ENCODE data around the gene PNMA1.

Gene PNMA1

DNA sequence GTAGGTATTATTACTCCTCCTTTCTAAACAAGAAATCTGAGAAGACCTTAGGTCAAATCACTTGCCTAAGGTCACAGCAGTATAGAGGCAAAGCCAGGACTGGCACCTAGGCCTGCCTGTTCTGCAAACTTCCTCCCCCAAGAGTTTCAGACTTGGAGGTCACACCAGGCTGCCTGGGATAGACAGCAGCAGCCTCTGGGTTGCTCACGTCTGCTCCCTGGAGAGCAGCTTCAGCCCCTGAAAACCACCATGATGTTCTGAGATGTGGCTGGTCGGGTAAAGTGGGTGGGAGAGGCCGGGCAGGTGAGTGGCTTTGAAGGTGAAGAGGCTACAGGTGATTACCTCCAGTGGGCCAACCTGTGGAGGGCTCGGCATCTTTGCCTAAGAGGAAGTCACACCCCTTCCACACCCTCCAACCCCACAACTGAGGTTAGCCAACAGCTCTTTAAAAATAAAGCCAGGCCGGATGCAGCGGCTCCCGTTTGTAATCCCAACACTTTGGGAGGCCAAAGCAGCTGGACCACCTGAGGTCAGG, 37.0 kb upstream of the PNMA1 start:
- no peak for DNase-seq (ENCODE audit: low spot score)

DNA sequence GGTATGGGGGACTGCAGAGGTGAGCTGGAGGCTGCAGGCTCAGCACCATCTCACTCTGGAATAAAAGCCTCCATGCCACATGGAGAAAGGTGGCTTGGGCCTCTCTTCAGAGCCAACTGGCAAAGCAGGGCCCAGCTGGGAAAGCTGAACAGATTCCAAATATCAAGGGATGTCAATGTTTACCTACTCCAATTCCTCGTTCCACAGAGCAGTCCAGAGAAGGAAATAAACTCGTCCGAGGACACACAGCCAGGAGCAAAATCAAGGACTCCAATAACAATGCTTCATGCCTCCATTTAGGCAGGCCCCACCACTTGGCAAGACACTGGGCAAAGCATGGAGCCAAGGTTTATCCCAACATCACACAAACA, 36.3 kb upstream of the PNMA1 start:
- no peak for DNase-seq (ENCODE audit: low spot score)

DNA sequence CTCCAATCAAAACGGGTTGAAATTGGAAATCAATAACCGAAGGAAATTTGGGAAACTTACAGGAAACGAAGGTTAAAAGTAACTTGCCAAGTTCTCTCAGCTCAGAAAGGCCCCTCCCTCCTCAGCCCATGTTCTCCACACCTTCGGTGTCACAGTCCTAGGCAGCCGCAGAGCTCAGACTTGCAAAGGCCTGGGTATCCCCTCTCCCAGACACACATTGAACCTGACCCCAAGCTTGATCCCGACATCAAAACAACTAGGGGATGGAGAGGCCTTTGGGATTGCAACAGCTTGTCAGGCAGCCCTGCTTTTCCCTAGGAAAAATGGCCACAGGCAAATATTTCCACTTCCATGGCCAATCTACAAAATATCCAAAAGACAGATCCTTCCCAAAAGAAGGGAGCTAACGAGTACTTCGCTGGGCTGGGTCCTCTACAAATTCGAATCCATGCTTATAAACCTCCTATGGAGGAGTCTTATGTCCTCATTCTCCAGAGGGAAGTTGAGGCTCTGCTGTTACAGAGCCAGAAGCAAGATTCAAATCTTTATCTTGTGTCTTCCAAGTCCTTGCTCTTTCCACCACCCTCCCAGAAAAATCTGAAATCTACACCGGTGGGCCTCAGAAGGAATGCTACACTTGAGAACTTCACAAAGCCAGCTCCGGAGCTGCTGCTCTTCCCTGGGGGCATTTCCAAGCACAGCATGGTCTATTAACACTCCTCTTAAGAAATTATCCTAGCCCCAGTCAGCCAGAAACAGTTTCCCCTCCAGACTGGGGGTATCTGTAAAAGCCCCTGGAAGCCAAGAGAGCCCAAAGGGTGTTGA, 35.7 kb upstream of the PNMA1 start:
- DNase-seq (ENCODE audit: low spot score) = no peak

DNA sequence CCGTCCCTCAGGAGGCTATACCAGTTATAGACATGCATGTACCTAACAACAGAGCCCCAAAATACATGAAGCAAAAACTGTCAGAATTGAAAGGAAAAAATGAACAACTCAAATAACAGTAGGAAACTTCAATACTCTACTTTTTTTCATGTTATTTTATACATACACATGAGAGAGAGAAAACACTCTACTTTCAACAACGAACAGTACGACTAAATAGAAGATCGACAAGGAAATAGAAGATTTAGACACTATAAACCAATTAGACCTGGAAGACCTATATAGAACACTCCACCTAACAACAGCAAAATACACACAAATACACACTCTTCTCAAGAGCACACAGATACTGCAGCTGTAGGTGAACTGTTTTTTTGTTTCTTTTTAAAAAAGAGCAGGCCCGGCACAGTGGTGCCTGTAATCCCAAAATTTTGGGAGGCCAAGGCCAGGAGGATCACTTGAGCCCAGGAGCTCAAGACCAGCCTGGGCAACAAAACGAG, 34.7 kb upstream of the PNMA1 start:
- no peak for DNase-seq (ENCODE audit: low spot score)

DNA sequence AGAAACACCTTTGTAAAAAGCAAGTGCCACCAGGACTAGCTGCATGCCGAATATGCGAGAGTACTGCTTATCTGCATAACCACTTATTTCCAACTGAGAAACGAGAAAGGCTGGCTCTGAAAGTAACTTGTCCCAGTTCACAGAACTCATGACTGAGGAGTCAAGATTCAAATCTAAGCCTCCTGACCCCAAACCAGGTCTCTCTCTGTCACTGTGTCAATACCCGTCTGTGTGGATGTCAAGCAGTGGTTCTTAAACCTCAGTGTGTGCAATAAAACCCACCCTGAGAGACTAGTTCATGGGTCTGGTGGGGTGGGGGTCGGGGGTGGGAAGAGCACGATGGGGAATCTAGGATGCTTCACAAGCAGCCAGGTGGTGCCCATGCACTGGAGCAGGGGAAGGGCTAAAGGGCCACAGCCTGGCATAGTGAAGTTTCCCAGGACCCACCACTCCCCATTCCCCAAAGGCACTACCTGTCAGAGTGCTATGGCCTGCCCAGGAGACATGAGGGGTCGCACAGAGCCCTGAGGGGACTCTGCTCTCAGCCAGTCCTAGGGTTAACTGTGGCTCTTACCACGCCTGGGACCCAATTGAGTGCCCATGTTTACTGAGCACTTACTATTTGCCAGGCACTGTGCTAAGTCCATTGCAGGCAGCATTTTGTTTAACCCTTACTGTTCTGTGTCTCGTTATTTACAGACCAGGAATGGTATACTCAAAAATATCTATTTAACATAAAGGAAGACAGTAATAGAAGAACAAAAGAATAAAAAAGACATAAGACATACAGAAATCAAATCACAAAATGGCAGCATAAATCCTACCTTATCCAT, 33.4 kb upstream of the PNMA1 start:
- no peak for DNase-seq (ENCODE audit: low spot score)

DNA sequence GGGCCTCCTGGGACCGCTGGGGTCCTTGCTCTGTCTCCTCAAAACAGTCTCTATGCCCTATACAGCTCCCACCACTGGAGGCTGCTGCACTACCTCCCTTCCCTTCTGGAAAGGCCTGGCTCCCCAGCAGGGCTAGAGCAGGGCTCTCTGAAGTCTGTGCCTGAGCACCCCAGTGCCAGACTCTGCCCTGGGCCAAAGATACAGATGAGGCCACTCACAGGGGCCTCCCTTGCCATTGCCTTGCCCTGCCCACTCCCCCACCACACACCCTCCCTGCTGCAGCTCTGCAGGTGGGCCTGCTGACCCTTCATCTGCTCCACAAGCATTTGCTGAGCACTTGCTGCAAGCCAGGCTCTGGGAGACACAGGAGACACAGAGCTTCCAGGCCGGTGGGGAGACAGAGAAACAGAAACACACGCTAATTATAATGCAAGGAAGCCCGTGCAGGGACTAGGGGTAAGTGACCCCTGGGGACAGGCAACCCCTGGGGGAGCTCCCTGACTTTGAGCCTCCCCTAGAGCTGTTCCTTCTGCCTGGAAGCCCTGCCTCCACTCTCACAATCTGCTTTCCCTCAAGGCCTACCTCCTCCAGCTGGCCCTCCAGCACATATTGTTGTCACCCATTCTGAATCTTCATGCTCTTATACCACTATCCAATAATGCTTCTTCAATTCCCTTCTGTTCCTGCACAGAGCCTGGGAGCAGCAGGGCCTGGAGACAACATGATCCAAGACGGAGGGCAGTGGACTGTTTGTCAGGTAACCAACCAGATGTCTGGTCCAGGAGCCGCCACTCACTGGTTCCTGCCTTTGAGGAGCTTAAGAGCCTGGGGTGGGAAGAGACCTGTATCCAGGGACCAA, 32.6 kb upstream of the PNMA1 start:
- DNase-seq (ENCODE audit: low spot score) = no peak

DNA sequence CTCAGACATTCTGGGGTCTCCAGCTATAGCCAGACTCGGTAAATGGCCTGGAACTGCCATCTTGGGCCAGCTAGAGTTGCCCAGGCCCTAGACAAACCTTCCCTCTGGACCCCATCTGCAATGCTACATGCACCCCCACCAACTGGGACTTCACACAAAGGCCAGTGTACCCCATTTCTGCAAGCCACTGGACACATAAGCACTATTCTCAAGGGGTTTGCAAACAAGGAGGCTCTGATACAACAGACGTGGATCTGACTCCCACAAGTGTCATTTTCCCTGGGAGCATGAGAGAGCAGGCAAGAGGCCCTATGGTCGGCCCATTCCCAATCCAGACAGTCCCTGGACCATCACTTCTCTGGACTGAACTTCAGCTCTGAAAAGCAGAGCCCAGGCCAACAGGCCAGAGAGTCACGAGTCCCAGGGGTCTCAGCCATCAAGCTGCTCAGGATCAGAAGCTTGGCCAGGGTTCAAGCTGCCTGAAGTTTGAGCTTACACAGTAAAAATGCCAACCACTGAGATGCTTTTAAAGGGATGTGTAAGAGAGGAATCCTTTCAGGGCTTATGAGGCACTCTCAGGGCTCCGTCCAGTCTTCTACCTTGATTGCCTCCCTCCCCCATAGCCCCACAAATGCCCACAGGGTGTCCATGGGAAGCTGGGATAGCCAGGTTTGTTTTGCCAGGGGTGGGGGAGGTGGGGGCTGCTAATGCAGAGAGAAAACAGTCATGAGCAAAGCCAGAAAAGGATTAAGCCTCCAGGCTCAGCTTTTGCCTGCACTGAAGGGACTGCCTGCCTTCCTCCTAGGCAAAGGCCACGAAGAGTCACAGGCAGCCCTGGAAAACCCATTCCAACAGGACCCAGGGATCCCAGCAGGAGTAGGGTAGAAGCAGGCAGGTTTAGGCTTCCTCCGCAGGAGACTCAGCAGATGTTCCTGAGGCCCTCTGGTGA, 31.7 kb upstream of the PNMA1 start:
- no peak for DNase-seq (ENCODE audit: low spot score)

DNA sequence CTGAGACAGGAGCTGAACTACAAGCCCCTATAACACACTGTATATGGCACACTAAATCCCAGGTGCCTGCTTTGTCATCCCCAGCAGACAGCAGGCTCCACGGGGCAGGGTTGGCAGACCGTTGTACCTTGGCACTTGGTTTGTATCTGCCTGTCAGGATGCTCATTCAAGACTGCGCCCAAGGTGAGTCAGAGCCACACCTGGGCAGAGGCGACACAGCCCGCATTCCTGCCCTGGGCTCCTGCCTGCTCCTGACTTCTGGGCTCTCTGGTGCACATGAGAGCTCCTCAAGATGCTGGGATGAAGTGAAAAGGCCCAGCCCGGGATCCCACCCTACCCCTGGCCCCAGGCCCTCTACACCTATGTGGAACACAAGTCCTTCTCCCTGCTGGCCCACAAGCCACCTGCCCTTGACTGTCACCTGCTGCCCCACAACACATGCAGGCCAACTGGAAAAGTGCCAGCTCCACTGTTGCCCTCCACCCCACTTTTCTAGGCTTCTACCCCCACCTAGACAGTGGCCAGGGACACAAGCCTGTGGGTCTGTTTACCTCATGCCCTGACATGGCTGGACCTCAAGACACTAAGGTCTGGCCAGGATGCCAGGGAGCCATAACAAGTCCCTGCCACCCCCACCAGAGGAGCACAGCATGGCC, 30.8 kb upstream of the PNMA1 start:
- no peak for DNase-seq (ENCODE audit: low spot score)

DNA sequence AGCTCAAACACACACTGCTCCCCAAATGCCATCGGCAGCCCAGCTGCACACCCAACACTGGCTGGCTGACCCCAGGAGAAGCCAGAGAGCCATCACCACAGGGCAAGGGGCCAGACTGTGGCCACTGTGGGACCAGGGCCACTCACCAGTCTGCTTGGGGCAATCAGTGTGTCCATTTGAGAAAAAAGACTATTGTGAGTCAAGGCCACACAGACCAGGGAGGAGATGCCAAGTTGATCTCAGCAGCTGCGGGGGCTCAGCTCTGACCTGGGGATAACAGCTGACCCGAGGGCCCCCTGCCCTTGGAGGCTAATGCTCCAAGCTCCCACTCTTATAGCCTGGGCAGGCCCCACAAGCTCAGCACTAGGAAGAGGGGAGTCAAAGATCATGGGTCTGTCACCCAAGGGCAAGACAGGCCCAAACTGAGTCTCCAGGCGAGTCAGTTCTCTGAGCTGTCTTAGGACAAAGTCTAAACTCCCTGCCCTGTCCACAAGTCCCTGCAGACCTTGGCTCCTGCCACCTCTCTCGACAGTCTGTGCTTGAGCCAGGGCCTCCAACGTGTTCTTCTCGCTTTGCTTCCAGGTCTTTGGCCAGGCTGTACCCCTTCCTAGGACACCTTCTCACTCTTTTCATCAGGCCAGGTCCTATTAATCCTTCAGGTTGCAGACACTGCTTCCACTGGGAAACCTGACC, 30.1 kb upstream of the PNMA1 start:
- no peak for DNase-seq (ENCODE audit: low spot score)

DNA sequence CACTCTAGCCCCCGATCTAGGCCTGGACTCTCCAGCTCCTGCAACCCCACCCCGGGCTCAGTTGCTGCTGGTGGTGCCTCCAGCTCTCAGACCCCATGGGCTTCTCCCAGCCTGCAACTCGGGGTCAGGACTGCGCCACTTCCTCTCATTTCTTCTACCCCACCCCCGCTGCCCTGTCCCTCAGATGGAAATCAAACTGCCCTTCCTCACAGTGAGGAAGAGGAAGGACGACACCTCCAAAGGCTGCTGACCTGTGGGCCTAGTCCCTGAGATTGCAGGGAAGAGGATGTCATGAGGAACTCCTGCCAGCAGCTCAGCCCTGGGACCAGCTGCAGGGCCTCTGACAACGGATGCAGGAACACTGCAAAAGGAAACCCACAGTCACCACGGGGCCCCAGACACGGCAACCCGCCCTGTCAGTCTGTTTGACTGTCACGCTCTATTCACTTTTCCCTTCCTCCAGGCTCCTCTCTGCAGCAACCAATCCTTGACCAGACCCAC, 29.3 kb upstream of the PNMA1 start:
- no peak for DNase-seq (ENCODE audit: low spot score)

DNA sequence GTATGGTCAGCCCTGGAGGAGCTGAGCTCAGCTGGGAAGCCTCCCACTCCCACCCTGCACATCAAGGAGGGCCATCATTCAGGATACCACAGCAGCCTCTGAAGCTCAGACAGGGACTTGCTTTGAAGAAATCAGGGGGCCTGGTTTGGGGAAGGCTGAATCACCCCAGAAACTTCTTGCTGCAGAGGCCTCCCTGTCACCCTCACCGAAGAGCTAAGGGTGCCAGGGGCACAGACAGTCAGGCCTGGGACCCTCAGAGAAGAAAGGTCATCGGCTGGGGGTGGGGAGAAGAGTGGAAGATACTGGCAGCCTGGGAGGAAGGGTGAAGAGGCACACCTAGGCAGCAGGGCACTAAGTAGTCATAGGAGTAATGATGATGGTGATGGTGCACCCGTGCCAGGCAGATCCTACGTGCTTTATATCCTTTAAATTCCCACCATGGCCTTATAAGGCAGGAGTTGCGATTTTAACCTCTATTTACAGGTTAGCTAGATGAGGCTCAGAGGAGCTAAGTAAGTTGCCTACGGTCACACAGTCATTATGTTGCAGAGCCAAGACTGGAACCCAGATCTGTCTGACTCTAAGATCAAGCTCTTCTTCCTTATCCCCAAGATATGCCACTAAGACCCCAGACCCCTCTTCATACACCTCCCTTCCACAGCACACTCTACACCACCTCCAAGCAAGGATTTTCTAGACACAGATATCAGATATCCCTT, 28.5 kb upstream of the PNMA1 start:
- no peak for DNase-seq (ENCODE audit: low spot score)

DNA sequence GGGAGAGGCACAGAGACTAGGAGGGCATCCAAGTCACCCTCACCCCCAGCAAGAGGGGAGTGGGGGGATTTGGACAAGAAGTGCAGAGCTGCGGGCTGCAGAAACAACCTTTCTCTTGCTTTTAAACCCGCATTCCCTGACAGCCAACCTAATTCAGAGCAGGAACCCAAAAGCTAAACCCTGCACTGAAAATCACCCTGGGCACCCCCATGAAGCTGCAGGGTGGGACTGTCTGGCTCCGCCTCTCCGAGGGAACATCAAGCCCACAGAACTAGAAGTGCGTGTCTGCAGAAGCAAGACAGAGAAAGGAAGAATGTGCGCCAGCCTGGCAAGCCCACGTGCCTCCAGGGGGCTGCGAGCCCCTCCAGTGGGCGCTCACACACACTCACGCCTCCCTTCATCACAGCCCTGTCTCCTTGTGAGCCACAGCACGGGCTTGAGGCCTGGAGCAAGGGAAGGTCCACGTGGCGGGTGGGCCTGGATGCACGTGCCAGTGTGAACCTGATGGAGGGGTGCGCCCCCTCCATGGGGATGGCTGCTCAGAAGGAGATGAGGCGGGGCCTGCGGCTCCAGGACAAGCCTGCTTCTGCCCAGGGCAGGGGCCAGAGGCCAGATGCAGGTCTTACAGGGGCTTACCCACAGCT, 27.8 kb upstream of the PNMA1 start:
- no peak for DNase-seq (ENCODE audit: low spot score)

DNA sequence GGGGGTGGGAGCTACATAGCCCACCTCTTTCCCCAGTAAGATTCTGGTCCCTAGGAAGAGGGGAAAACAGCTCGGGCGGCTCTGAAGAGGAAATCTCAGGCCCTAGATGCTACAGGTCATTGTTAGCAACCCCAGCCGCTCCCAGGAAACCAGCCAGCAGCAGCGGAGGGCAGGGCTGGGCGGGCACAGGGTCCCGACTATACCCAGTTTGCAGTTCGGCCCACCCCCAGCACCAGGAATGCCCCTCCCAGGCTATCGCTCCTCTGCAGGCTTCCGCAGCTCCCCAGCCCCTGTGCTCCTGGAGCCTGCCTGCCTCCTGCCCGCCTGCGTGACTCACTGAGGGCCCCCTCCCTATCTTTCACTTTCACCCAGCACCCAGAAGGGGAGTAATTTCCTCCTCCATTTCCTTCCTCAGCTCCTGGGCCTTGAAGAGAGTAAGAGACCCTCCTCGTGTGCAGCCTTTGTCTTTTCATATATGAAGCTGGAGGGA, 27.2 kb upstream of the PNMA1 start:
- no peak for DNase-seq (ENCODE audit: low spot score)

DNA sequence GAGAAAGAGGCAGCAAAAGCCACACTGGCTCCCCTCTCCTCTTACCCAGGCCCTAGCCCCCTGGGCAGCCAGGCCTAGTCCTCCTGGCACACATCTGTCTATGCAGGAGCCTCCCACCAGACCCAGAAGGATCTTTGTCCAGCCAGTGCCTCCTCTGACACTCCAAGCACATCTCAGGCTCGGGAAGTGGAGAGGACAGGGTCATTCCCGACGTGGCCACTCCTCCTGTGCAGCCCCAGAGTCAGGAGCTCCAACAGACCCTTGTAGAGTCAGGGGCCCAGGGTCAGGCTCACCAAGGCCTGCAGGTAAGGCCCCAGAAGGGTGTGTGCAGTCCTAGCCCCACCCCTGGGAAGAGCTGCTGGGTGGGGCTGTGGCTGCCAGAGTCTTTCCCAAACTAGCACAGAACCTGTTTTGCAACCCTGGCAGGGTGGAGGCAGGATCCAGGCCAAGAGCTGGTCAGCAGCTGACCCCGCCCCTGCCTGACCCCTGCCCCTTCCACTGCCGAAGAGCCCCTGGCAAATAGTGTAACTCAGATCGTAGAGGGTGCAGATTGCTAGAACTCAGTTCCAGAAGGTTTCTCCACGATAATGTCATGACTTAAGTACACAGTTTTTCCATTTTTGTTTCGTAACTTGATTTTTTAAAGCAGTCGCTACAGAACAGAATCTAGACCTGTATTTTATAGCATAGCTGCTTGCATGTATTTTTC, 26.6 kb upstream of the PNMA1 start:
- DNase-seq (ENCODE audit: low spot score) = no peak

DNA sequence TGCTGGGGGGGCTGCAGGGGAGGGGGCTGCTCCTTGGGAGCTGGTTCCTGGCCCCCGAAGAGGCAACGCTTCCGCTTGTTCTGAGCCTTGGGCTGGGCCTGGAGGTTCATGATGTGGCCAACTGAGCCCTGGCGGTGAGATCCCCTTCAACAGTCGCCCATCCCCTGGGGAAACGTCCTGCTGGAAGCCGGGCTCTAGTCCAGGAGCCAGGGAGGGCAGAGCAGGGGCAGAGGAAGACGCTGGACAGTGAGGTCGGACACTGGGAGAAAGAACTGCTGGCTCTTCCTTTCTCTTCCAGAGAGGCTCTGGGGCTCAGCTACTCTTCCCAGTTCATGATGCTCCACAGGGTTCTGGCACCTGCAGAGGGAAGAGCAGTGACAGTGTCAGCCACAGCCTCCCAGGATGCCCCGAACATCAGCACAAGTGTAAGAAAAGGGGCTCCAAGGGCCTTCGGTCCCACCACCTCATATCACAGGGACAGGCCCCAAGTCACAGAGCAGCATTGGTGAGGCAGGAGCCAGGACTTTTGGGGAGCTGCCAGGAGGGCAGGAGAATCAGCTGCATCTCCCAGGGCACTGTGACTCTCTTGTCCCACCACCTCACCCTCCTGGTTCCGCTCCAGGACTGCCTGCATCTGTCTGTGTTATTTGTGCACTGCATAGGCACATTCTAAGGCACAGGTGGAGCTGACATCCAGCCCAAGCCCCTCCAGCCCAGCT, 25.9 kb upstream of the PNMA1 start:
- no peak for DNase-seq (ENCODE audit: low spot score)

DNA sequence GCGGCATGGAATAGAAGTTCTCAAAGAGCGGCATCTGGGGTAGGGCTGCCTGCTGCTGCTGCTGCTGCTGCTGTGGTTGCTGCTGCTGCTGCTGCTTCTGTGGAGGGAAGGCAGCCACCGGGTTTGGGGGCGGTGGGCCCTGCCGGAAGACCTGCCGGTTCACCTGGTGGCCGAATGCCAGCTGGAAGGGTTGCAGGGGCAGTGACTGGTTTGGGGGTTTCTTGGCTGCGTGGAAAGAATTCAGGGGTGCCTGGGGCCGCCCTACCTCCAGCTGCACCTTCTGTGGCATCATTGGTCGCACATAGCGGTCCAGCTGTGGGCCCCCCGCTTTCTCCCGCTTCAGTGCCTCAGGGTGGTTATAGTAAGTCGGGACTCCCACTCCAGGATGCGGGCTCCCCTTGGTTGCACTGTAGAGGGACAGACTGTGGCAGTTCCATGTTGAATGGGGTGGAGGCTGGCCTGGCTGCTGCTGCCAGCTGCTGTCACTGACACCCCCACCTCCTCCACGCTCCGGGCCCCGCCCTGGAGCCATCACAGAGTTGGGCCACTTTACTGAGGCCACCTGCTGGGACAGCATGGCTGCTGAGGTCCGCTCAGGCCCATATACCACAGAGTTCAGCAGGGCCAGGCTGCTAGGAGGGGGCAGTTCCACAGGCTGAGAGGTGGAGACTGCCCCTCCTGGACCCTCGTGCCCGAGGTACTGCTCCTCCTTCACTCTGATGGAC, 25.2 kb upstream of the PNMA1 start:
- DNase-seq (ENCODE audit: low spot score) = no peak

All from SK-N-DZ (cell line).